ENCODE results near the gene SERTAD1.

The SERTAD1 gene

GRCh38 chr19:40397568-40397906, 28.3 kb downstream of the SERTAD1 start:
- DNase-seq: no peak

GRCh38 chr19:40396886-40397567, 28.8 kb downstream of the SERTAD1 start:
- no peak for DNase-seq

- DNase-seq: no peak
Observed at GRCh38 chr19:40395956-40396355, 29.8 kb downstream of the SERTAD1 start.

DNA sequence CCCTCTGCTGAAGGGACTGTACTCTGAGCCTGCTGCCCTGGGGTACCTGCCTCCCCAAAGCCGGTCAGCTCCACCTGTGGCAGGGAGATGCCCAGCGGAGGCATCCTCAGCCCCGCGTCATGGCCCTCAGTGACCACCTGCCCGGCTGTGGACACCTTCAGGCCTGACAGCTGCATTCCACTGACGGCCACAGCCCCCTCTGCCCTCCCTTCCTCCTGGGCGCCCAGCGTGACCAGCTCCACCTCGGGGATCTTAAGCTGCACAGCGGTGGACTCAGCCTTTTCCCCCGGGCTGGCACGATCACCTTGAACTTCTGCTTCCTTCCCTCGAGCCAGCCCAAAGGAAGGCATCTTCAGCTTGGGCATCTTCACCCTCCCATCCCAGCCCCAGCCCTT, 31.0 kb downstream of the SERTAD1 start:
- DNase-seq: no peak

- no peak for DNase-seq
Observed at GRCh38 chr19:40393894-40394815, 31.6 kb downstream of the SERTAD1 start.

- DNase-seq: no peak
Observed at GRCh38 chr19:40392894-40393517, 32.8 kb downstream of the SERTAD1 start.

DNA sequence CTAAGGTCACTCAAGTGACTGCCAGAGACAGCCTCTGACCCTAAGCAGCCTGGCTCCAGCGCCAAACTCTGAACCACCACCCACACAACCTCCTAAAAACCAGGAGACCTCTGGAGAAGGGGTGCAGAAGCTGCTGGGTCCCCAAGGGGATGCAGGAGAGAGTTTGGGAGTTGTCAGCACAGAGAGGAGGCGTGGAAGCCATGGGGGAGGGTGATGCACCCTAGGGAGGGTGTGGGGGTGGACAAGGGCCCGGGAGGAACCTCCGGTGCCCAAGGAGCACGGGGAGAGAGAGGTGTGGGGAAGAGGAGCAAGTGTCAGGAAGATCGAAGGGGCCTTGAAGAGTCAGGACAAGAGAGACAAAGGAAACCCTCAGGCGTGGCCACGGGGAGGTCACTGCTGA, 33.7 kb downstream of the SERTAD1 start:
- no peak for DNase-seq

DNA sequence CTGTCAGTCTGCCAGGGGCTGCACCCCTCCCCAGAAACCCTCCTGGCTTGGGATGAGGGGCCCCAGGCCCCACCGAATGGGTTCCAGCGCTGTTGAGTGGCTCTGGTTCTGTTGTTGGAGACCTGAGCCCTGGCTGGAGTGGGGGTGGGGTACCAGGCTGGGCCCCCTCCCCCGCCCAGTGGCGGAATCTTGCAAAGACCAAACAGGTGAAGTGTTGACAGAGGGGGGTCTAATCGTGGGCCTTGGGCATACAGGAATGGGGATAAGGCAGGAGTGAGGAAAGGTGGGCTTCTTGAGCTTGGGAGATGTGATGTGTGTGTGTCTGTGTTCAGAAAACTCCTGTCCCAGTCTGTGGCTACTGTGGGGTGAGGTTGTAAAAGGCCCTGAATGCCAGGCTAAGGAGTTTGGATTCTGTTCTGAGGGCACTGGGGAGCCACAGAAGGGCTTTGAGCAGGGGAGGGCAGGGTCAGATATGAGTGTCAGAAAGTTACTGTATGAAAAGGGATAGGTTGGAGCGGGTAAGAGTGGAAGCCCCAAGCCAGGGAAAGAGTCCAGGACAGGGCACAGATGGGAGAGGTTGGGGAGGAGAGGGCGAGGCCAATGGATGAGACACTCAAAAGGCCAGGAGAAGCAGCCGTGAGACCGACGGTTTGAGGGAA, 35.6 kb downstream of the SERTAD1 start, which contains the start of gene HIPK4:
TSS of gene HIPK4 (minus strand) at position 98 of the 659 bp plus-strand sequence. CDS start 279 bp downstream, outside the sequence.
- no peak for DNase-seq

GRCh38 chr19:40389404-40390083, 36.2 kb downstream of the SERTAD1 start:
- no peak for DNase-seq

GRCh38 chr19:40388481-40388880, 37.3 kb downstream of the SERTAD1 start:
- DNase-seq: no peak

DNA sequence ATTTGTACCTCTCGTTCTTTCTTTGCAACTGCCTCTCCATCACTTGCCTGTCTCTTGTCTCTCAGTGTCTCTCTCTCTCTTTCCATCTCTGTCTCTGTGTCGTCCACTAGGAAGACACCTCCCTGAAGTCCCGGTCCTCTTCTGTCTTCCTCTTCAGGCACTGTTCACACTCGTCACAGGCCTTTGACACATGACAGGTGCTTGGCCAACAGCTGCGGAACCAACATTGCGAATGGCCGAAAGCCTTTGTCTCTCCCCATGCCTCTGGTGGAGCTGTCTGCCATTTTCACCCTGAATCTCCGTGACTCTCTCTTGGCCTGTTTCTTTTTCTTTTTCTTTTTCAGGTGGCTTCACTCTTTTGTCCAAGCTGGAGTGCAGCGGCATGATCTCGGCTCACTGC, 38.6 kb downstream of the SERTAD1 start:
- DNase-seq: no peak

DNA sequence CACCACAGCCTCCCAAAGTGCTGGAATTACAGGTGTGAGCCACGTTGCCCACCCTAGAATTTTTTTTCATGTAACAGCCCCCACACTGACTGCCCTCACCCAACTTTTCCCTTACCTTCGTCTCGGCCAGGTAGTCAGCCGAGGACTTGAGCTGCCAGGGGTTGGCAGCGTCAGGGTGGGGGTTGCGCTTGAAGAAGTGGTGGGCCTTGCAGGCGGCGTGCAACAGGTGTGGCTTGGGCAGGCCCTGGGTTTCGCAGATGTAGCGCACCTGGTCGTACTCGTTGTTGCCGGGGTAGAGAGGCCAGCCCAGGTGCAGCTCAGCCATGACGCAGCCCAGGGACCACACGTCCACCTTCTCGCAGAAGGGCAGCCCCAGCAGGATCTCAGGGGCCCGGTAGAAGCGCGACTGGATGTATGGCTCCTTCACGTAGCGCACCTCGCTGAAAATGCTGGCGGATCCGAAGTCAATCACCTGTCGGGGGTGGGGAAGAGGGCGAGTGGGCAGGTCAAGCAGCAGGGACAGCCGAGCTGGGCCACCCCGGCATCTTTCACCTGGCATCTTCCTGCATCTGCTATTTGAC, 42.0 kb downstream of the SERTAD1 start:
- DNase-seq: no peak

DNA sequence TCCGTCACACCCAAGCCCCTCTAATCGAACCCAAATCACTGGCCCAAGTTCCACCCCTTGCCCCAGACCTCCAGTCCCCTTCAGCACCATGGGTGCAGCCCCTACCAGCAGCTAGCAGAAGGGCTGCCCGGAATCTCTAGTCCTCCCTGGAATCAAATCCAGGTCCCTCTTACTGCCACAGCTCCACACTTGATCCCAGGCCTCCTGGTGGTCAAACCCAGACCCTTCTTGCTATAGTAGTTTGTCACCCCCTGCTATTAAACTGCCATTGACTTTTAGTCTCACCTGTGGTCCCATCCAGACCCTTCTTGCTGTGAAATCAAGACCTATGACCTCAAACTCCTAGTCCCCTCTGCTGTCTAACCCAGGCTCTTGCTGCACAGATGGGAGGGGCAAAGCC, 44.5 kb downstream of the SERTAD1 start:
- DNase-seq: no peak

DNA sequence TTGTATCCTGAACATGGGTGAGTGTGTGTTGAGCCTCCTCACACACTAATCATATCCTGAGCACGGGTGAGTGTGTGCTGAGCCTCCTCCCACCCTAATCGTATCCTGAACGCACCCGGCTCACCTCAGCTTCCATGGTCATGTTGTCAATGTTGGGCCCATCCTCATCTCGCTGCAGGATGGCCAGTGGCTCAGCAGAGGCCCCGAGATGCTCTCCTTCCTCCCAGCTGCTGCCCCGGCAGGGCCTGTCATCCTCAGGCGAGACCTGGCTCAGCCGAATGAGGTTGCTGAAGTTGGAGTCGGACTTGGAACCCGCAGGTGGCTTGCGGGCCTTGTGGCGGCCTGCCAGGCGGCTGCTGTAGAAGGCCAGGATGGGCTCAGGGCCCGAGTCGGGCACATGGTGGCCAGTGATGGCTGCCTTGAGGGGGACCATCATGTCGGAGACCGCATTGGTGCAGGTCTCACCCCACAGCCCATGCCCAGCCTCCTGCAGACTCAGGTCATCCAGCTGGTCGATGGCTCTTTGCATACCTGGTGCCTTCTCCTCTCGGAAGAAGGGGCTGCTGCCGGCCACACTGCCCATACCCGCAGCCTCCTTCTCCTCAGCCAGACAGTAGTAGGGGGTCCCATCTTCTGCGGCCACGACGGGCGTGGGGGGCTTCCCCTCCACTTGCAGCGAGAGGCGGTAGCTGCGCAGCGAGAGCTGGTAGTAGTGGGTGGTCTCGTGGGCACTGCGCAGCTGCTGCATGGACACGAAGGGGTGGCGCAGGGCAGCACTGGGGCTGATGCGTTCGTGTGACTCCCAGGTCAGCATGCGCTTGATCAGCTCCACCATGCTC, 45.4 kb downstream of the SERTAD1 start:
- no peak for DNase-seq

DNA sequence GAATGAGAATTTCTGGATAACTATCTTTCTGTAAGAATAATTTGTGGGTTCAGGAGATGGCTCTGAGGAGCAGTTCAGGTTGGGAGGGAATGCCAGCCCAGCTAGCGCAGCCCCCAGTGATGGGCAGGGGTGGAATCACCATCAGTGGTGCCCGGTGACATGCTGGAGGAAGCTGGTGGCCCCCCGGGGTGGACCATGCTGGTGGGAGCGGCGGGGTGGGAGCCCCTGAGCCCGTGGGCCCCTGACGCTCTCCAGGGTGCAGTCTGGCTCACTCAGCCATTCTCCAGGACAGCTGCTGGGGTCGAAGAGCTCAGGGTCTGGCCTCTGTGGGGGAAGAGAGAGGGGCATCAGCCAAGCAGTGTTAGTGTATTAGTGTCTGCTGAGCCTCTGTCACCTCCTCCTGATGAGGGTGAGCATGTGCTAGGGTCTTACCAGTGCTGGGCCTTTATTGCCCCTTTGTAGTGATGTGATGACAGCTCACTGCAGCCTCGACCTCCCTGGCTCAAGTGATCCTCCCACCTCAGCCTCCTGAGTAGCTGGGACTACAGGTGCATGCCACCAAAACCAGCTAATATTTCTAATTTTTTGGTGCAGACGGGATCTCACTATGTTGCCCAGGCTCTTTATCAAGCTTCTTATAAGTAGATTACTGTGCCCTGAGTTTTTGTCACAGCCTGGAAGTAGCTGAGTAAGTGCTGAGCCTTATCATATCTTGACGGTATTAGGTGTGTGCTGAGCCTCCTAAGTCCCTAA, 46.2 kb downstream of the SERTAD1 start:
- DNase-seq: no peak

DNA sequence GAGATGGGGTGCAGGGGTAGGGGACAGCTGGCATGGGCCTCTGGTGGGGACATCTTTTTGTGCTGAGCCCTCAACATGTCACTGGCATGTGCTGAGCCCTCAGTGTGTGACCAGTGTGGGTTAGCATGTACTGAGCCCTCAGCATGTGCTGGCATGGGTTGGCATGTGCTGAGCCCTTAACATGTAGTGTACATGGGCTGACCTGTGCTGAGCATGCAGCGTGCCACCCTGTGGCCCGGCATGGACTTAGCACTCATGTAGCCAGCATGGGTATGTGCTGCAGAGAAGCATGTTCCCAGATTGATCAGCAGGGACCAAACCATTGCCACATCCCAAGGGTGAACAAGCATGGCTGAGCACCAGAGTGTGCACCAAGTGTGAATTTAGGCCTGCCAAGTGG, 47.3 kb downstream of the SERTAD1 start:
- DNase-seq: no peak

DNA sequence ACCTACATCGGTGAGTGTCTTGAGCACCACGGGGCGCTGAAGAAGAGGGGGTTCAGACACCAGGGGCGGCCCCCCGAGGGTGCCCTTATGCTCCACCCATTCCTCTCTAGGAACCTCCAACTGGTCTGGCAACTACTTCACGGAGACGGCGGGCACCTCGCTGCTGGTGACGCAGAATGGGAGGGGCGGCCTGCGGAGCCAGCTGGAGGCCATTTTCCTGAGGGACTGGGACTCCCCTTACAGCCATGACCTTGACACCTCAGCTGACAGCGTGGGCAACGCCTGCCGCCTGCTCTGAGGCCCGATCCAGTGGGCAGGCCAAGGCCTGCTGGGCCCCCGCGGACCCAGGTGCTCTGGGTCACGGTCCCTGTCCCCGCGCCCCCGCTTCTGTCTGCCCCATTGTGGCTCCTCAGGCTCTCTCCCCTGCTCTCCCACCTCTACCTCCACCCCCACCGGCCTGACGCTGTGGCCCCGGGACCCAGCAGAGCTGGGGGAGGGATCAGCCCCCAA, 47.9 kb downstream of the SERTAD1 start:
- DNase-seq: no peak

- DNase-seq: no peak
Observed at GRCh38 chr19:40376286-40376862, 49.4 kb downstream of the SERTAD1 start.

DNA sequence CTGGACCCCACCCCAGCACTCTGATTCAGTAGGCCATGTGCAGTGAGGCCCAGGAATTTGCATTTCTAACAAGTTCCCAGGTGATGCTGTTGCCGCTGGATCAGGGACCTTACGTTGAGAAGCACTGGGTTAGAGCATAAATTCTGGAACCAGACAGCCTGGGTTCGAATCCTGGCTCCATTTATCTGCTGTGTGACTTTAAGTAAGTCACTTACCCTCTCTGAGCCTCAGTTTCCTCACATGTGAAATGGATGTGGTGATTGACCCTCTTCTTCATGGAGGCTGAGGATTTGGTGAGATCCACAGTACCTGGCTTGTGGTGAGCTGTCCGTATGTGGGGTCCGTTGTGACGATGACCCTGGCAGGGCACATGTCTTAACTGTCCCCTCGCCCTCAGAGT, 51.7 kb downstream of the SERTAD1 start:
- no peak for DNase-seq

- DNase-seq: no peak
Observed at GRCh38 chr19:40371802-40372122, 54.0 kb downstream of the SERTAD1 start.

All from NCI-H2081 (cell line).